SJSA1 (cell line): ENCODE data around the gene NDUFAF8. TPM values are rescaled to one million over a fixed set of nuclear protein-coding genes. Genes with fewer than 3 reads are reported as not detected.

Experiments used
- total RNA-seq: library from RNA; depleted of rRNA; stranded (reverse); fragments of >200 nt; shearing (Covaris generic); gene quantifications from 2 replicates; pipeline ENCODE4 v1.2.3, GENCODE V29; 2014; rRNA removed

NDUFAF8 gene
- total RNA-seq, 1 experiment from 2014 or later = 74.0 TPM

Other genes with a start within 250 kb of the NDUFAF8 start
- 20.9 and 26.3 TPM in 2 replicates for gene CHMP6, start 247.5 kb upstream of the NDUFAF8 start, total RNA-seq
- gene BAIAP2, start 204.2 kb upstream of the NDUFAF8 start, total RNA-seq = 37.6 and 59.5 TPM in 2 replicates
- gene PVALEF, start 73.8 kb upstream of the NDUFAF8 start, total RNA-seq = not detected in 2 replicates
- 0.18 TPM in 1 of 2 replicates, not detected in the other for gene AATK, start 73.1 kb upstream of the NDUFAF8 start, total RNA-seq
- gene CEP131, start 16.4 kb upstream of the NDUFAF8 start, total RNA-seq = 31.7 and 38.2 TPM in 2 replicates
- 20.4 and 27.1 TPM in 2 replicates for gene TEPSIN, start 263 bp upstream of the NDUFAF8 start, total RNA-seq
- gene SLC38A10, start 56.0 kb downstream of the NDUFAF8 start, total RNA-seq = 81.4 and 109 TPM in 2 replicates
- 5.7 and 6.6 TPM in 2 replicates for gene BAHCC1, start 156.1 kb downstream of the NDUFAF8 start, total RNA-seq